GM08714 (cell line): ENCODE measurements around the gene UGT1A5.

Source experiments
- H3K4me3 ChIP-seq: fragments of 200-500 bp; sonication (Bioruptor generic); 2 replicates; pipeline ENCODE4 v1.5.1; 2014; ENCODE audit warnings: mild to moderate bottlenecking, low read length, inconsistent platforms
- ZNF274 ChIP-seq: IDR thresholded peaks from 2 replicates; pipeline ENCODE4 v1.6.1; 2012; ENCODE audit warnings: mild to moderate bottlenecking, low read depth, low read length

Gene UGT1A5

DNA sequence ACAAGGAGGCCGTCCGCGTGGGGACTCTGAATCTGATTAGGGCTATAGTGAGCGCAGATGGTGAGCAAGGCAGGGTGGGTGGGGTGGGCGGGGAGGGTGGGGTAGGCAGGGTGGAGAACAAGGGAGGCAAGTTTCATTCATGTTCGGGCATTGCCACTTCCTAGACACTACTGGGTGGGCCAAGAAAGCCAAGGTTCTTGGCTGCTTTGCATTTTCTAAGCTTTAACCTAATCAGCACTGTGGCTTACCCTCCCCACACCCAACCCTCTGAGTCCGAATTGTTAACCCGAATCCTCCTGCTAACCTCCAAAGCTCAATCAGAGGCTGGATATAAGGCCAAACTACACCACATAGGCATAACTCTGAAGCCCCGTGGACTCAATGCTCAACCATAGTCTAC, 83.5 kb downstream of the UGT1A5 start:
- no peak overlapping the region for H3K4me3 ChIP-seq
- TF ChIP-seq ZNF274, result no peak

DNA sequence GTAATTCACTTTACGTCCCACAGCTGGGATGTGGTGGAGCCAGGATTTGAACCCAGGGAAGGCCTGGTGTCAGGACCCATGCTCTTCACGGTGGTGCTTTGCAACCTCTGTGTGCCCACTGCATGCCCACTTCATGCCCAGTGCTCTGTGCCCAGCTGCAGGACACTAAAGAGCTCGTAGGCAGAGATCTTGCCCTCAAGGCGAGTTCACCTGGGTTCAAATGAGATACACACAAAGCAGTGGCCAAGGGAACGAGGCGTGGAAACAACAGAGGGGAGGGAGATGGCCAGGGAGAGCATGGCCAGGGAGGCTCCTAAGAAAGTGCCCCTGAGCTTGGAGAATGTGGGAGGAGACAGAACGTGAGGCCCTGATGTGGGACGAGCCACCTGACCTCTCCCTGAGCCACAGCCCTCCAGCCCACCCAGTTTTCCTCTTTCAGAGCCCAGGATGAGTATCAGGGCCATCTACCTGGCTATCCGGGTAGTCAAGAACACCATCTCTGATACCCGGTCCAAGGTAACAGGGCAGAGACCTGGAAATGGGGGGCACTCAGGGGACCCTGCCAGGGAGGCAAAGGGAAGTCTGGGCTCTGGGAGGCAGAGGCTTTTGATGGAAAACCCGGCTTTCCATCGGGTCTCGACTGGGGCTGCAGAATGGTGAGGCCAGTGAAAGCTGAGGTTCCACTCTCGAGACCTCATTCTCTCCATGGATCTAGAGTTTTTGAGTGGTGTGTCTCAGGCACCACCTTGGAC, 85.8 kb downstream of the UGT1A5 start:
- H3K4me3 ChIP-seq, result no peak overlapping the region
- no peak for TF ChIP-seq ZNF274

DNA sequence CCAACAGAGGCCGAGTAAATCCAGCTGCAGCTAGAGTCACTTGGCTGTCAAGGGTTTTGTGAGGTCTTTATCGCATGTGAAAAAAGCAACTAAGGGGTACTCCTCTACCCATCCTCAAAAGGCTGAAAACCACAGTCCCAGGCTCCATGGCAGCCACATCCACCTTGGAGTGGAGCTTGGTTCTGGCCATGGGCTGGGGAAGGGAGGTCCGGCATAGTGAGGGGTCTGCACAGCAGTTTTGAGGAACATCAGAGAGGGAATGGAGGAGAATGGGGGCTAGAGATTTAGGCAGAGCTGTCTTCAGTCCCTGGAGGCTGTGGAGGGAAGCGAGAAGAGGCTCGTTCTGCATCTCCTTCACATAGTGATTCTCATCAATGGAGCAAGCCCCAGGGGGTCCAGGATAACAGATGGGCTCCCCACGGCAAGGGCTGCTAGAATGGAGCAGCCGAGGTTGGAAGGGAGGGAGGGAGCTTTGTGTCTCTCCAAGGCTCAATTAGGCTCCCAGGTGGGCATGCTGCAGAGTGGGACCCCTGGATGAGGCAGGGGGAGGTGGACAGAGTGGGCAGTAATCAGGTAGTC, 86.5 kb downstream of the UGT1A5 start:
- no peak for TF ChIP-seq ZNF274
- H3K4me3 ChIP-seq, result no peak overlapping the region

DNA sequence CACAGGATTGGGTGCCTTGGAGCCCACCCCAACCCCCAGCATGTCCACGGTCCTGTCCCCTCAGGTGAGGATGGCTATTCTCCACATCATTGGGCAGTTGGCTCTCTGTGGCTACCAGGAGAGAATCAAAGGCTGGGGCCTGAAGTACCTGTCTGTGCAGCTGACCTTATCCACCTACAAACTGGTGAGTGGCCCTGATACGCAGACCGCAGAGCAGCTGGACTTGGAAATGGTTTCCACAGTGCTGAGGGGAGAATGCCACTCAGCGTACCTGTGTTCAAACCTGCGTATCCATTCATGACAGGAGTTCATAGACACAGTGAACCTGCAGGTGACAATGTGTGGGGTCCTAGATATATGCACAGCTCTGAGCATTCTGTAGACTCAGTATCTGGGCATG, 87.0 kb downstream of the UGT1A5 start:
- no peak overlapping the region for H3K4me3 ChIP-seq
- no peak for TF ChIP-seq ZNF274

GRCh38 chr2:233800208-233800607, 87.5 kb downstream of the UGT1A5 start:
- TF ChIP-seq ZNF274, result no peak
- no peak overlapping the region for H3K4me3 ChIP-seq

GRCh38 chr2:233801357-233802131, 88.8 kb downstream of the UGT1A5 start:
- no peak overlapping the region for H3K4me3 ChIP-seq
- TF ChIP-seq ZNF274, result no peak

- no peak for TF ChIP-seq ZNF274
- no peak overlapping the region for H3K4me3 ChIP-seq
Observed at GRCh38 chr2:233802132-233802815, 89.6 kb downstream of the UGT1A5 start.

DNA sequence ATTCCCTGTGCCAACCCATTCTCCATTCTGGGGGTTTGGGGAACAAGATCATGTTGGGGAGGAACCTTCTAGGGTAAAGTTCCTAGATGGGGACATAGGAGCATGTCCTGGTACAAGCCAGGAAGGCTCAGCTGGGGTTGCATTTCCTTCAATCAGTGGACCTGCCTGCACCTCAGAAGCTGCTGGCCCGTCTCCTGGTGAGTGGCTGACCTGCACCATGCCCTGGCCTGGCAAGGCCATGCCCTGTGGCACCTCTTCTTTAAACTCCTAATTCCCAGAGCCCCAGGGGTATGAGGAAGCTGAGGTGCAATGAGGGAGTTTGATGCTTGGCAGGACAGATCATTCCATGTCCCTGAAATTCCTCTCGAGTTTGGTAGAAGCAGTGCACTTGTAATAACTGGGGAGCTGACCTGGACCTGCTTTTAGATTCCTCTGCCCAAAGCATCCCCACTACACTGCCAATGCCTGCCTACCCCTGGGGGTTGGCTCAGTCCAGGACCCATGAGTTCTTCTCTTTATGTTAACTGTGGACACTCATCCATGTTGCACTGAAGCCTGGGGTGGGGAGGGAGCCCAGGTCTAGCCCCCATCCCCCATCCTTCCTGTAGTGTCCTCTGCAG, 90.7 kb downstream of the UGT1A5 start:
- TF ChIP-seq ZNF274, result no peak
- H3K4me3 ChIP-seq, result no peak overlapping the region

DNA sequence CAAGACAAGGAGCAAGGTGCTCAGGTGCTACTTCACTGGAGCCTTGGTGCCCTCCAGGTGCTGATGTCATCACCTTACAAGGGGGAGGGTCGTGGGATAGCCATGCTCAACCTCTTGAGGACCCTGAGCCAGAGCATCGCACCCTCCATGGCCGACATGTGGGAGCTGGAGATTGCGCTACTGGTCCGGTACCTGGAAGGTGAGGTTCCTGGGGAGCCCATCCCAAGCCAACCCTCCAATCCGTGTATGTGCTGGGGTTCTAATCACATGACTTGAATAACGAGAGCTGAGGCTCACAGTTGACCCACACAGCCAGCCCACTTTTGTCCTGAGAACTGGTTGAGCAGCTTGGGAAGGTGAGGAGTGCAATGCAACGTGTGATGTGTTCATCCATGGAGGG, 91.3 kb downstream of the UGT1A5 start:
- TF ChIP-seq ZNF274, result no peak
- no peak overlapping the region for H3K4me3 ChIP-seq

- TF ChIP-seq ZNF274, result no peak
Observed at GRCh38 chr2:233807215-233807865, 94.6 kb downstream of the UGT1A5 start.

GRCh38 chr2:233807966-233808935, 95.5 kb downstream of the UGT1A5 start:
- TF ChIP-seq ZNF274, result no peak
- H3K4me3 ChIP-seq, result no peak overlapping the region

More at GRCh38 chr2:233807215-233807865, 94.6 kb downstream of the UGT1A5 start:
- H3K4me3 ChIP-seq, result no peak overlapping the region

- H3K4me3 ChIP-seq, result no peak overlapping the region
- no peak for TF ChIP-seq ZNF274
Observed at GRCh38 chr2:233810385-233810784, 97.7 kb downstream of the UGT1A5 start.
